Nephron progenitor cell (in vitro differentiated cells): ENCODE results near the gene ZSCAN12.

ENCODE experiments used
- DNase-seq: peaks from one replicate; pipeline ENCODE4 v3.0.0; 2021
- H3K27ac Mint-ChIP-seq: 2 replicates; pipeline ENCODE4 v1.8.0; 2021; ENCODE audit warnings: mild to moderate bottlenecking, moderate library complexity, mixed read lengths
- H3K27me3 Mint-ChIP-seq: 2 replicates; pipeline ENCODE4 v1.8.0; 2021; ENCODE audit warnings: mild to moderate bottlenecking, low read depth, mixed read lengths; ENCODE audit not compliant: poor library complexity
- H3K36me3 Mint-ChIP-seq: 2 replicates; pipeline ENCODE4 v1.8.0; 2021; ENCODE audit warnings: low read depth, mixed read lengths
- H3K4me1 Mint-ChIP-seq: 2 replicates; pipeline ENCODE4 v1.8.0; 2021; ENCODE audit warnings: mixed read lengths
- H3K4me3 Mint-ChIP-seq: 2 replicates; pipeline ENCODE4 v1.8.0; 2021; ENCODE audit warnings: mild to moderate bottlenecking, moderate library complexity, mixed read lengths
- H3K9me3 Mint-ChIP-seq: 2 replicates; pipeline ENCODE4 v1.8.0; 2021; ENCODE audit warnings: mild to moderate bottlenecking, moderate library complexity, mixed read lengths
- CTCF ChIP-seq: fragments of 200-600 bp; sonication (generic); IDR thresholded peaks from 2 replicates; pipeline ENCODE4 v1.5.0; 2021; ENCODE audit warnings: antibody characterized with exemption

ZSCAN12 gene

GRCh38 chr6:28384143-28384533 is 15.4 kb downstream of the ZSCAN12 start:
- DNase-seq = no peak
- no peak overlapping the region for H3K4me3 Mint-ChIP-seq
- TF ChIP-seq CTCF = no peak
- peaks cover 48% of the 10 kb centered on the region for H3K4me1 Mint-ChIP-seq
- H3K27ac Mint-ChIP-seq = no peak overlapping the region
- H3K9me3 Mint-ChIP-seq = peaks cover 36% of the 10 kb centered on the region
- H3K36me3 Mint-ChIP-seq = peaks cover 97% of the 10 kb centered on the region
- H3K27me3 Mint-ChIP-seq = no peaks in the 10 kb centered on the region

- Mint-ChIP-seq H3K36me3 (peaks cover 98% of the 10 kb centered on the region), H3K27me3 (no peaks in the 10 kb centered on the region)
- peak; percentile 45 for TF ChIP-seq CTCF
These were observed 16.1 kb downstream of the ZSCAN12 start for GRCh38 chr6:28383235-28384142.

GRCh38 chr6:28380381-28380780 is 19.2 kb downstream of the ZSCAN12 start:
- peaks cover 86% of the 10 kb centered on the region for H3K36me3 Mint-ChIP-seq
- H3K4me3 Mint-ChIP-seq = no peak overlapping the region
- no peak for TF ChIP-seq CTCF
- H3K9me3 Mint-ChIP-seq = peaks cover 50% of the 10 kb centered on the region
- H3K27me3 Mint-ChIP-seq = peaks cover 2% of the 10 kb centered on the region
- H3K4me1 Mint-ChIP-seq = peaks cover 29% of the 10 kb centered on the region
- DNase-seq = no peak
- no peak overlapping the region for H3K27ac Mint-ChIP-seq

More at GRCh38 chr6:28383235-28384142, 16.1 kb downstream of the ZSCAN12 start:
- Mint-ChIP-seq H3K4me1 (peaks cover 45% of the 10 kb centered on the region), H3K27ac (peak overlapping the region; percentile 91), H3K9me3 (peaks cover 38% of the 10 kb centered on the region), H3K4me3 (peak overlapping the region; percentile 81)
- peak; percentile 80 for DNase-seq

- peaks cover 50% of the 10 kb centered on the region for H3K9me3 Mint-ChIP-seq
- no peak for DNase-seq
- H3K27me3 Mint-ChIP-seq = peaks cover 2% of the 10 kb centered on the region
- H3K36me3 Mint-ChIP-seq = peaks cover 81% of the 10 kb centered on the region
- H3K4me3 Mint-ChIP-seq = no peak overlapping the region
- TF ChIP-seq CTCF = no peak
- H3K27ac Mint-ChIP-seq = no peak overlapping the region
- H3K4me1 Mint-ChIP-seq = peaks cover 16% of the 10 kb centered on the region
These were observed 20.9 kb downstream of the ZSCAN12 start for GRCh38 chr6:28378644-28379043.

GRCh38 chr6:28377879-28378278 is 21.7 kb downstream of the ZSCAN12 start:
- no peak overlapping the region for H3K4me3 Mint-ChIP-seq
- no peak overlapping the region for H3K27ac Mint-ChIP-seq
- no peak for DNase-seq
- H3K9me3 Mint-ChIP-seq = peaks cover 46% of the 10 kb centered on the region
- peaks cover 8% of the 10 kb centered on the region for H3K4me1 Mint-ChIP-seq
- H3K36me3 Mint-ChIP-seq = peaks cover 73% of the 10 kb centered on the region
- H3K27me3 Mint-ChIP-seq = peaks cover 2% of the 10 kb centered on the region
- no peak for TF ChIP-seq CTCF

- no peak for TF ChIP-seq CTCF
- H3K9me3 Mint-ChIP-seq = peaks cover 14% of the 10 kb centered on the region
- H3K27ac Mint-ChIP-seq = no peak overlapping the region
- H3K36me3 Mint-ChIP-seq = peaks cover 42% of the 10 kb centered on the region
- no peak for DNase-seq
- H3K4me3 Mint-ChIP-seq = no peak overlapping the region
- peaks cover 2% of the 10 kb centered on the region for H3K27me3 Mint-ChIP-seq
- no peaks in the 10 kb centered on the region for H3K4me1 Mint-ChIP-seq
These were observed 25.6 kb downstream of the ZSCAN12 start for GRCh38 chr6:28373925-28374324.
